ENCODE results near the gene MMP24. TPM values are rescaled to one million over a fixed set of nuclear protein-coding genes. Genes with fewer than 3 reads are reported as not detected.

Gene MMP24
- total and polyA plus RNA-seq, 2 of the 13 experiments (the other 11 are each of a cell fraction or from before 2014, with no cell fraction given) = 0.29 to 0.35 TPM

DNA sequence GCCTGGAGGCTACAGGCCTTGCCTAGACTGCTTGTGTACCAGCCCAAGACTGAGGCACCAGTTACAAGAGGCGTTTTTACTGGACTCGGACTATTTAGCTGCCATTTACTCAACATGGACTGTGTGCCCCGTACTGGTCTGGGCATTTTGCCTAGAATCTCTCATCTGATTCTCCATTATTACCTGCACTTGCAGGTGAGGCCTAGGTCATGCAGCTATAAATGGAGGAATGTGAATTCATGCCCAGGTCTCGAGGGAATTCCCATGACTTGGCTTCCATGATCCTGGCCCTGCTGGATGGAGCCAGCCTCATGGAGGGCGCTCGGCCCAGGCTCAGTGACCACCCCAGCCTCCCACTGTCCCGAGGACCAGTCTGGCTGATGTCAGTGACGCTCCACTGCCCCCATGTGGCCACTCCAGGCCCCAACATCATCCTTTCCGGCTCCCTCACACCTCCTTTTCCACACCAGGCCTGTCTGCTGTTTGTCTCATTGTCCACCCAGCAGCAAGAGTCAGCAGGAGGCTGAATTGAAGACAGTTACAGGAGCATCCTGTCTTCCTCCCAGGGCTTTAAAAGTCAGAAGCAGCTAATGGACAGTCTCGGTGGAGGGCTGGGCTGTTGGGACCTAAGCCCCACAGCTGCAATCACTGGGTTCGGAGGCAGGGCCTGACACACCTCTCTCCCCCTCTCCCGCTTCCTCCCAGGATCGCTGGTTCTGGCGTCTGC lies 42.7 kb downstream of the MMP24 start (continued):
- no peak for TF ChIP-seq ZFP36L2 (CRISPR knock-in tag; IDR thresholded peaks at IDR 0.05)
- TF ChIP-seq, protein P1, sequence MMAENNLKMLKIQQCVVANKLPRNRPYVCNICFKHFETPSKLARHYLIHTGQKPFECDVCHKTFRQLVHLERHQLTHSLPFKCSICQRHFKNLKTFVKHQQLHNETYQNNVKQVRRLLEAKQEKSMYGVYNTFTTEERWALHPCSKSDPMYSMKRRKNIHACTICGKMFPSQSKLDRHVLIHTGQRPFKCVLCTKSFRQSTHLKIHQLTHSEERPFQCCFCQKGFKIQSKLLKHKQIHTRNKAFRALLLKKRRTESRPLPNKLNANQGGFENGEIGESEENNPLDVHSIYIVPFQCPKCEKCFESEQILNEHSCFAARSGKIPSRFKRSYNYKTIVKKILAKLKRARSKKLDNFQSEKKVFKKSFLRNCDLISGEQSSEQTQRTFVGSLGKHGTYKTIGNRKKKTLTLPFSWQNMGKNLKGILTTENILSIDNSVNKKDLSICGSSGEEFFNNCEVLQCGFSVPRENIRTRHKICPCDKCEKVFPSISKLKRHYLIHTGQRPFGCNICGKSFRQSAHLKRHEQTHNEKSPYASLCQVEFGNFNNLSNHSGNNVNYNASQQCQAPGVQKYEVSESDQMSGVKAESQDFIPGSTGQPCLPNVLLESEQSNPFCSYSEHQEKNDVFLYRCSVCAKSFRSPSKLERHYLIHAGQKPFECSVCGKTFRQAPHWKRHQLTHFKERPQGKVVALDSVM (CRISPR knock-in tag; IDR thresholded peaks at IDR 0.05) = peak; percentile 80
- no peak for TF ChIP-seq MYNN (CRISPR knock-in tag; IDR thresholded peaks at IDR 0.05; ENCODE audit: low read depth)
- TF ChIP-seq SNAPC2 (CRISPR knock-in tag; IDR thresholded peaks at IDR 0.05) = no peak
- TF ChIP-seq, protein P2, sequence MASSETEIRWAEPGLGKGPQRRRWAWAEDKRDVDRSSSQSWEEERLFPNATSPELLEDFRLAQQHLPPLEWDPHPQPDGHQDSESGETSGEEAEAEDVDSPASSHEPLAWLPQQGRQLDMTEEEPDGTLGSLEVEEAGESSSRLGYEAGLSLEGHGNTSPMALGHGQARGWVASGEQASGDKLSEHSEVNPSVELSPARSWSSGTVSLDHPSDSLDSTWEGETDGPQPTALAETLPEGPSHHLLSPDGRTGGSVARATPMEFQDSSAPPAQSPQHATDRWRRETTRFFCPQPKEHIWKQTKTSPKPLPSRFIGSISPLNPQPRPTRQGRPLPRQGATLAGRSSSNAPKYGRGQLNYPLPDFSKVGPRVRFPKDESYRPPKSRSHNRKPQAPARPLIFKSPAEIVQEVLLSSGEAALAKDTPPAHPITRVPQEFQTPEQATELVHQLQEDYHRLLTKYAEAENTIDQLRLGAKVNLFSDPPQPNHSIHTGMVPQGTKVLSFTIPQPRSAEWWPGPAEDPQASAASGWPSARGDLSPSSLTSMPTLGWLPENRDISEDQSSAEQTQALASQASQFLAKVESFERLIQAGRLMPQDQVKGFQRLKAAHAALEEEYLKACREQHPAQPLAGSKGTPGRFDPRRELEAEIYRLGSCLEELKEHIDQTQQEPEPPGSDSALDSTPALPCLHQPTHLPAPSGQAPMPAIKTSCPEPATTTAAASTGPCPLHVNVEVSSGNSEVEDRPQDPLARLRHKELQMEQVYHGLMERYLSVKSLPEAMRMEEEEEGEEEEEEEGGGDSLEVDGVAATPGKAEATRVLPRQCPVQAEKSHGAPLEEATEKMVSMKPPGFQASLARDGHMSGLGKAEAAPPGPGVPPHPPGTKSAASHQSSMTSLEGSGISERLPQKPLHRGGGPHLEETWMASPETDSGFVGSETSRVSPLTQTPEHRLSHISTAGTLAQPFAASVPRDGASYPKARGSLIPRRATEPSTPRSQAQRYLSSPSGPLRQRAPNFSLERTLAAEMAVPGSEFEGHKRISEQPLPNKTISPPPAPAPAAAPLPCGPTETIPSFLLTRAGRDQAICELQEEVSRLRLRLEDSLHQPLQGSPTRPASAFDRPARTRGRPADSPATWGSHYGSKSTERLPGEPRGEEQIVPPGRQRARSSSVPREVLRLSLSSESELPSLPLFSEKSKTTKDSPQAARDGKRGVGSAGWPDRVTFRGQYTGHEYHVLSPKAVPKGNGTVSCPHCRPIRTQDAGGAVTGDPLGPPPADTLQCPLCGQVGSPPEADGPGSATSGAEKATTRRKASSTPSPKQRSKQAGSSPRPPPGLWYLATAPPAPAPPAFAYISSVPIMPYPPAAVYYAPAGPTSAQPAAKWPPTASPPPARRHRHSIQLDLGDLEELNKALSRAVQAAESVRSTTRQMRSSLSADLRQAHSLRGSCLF (CRISPR knock-in tag; IDR thresholded peaks at IDR 0.05; ENCODE audit: borderline replicate concordance) = no peak
- no peak for TF ChIP-seq TOE1 (CRISPR knock-in tag; IDR thresholded peaks at IDR 0.05)
- TF ChIP-seq ZNF660 (CRISPR knock-in tag; IDR thresholded peaks at IDR 0.05; ENCODE audit: borderline replicate concordance, low read depth) = no peak
- TF ChIP-seq ZNF382 (CRISPR knock-in tag; IDR thresholded peaks at IDR 0.05; ENCODE audit: borderline replicate concordance) = no peak
- no peak for TF ChIP-seq ZNF790 (CRISPR knock-in tag; IDR thresholded peaks at IDR 0.05; ENCODE audit: borderline replicate concordance)
- no peak for TF ChIP-seq ZNF761 (CRISPR knock-in tag; conservative IDR thresholded peaks at IDR 0.05)
- 0 out of 2 replicates have a peak, but pooled peaks have one; percentile 40 for TF ChIP-seq MIER3 (CRISPR knock-in tag; IDR thresholded peaks at IDR 0.05; ENCODE audit: borderline replicate concordance)
- no peak for TF ChIP-seq ZNF160 (CRISPR knock-in tag; IDR thresholded peaks at IDR 0.05)
- no peak for TF ChIP-seq NCOR1 (IDR thresholded peaks at IDR 0.05; ENCODE audit: borderline replicate concordance, low read length)
- TF ChIP-seq CBX5 (CRISPR knock-in tag; IDR thresholded peaks at IDR 0.05; ENCODE audit: borderline replicate concordance) = peak; percentile 59; the same call in 1 of the 2 replicates
- TF ChIP-seq ZBTB7B (CRISPR knock-in tag; IDR thresholded peaks at IDR 0.05) = no peak
- TF ChIP-seq FOXO1 (CRISPR knock-in tag; IDR thresholded peaks at IDR 0.05) = peak; percentile 39; the same call in 1 of the 2 replicates
- no peak for TF ChIP-seq SP140L (CRISPR knock-in tag; IDR thresholded peaks at IDR 0.05; ENCODE audit: borderline replicate concordance)
- no peak for TF ChIP-seq PRPF4 (IDR thresholded peaks at IDR 0.05; ENCODE audit: low read depth, low read length, poor library complexity, severe bottlenecking)
- peak; percentile 22; the same call in 1 of the 2 replicates for TF ChIP-seq MAZ (IDR thresholded peaks at IDR 0.05; ENCODE audit: borderline replicate concordance, low read depth, low read length)
- no peak for TF ChIP-seq MAZ (CRISPR knock-in tag; IDR thresholded peaks at IDR 0.05; ENCODE audit: low read depth)
- peak; percentile 87; the same call in 1 of the 2 replicates for TF ChIP-seq ERF (CRISPR knock-in tag; IDR thresholded peaks at IDR 0.05)
- TF ChIP-seq ATF7 (IDR thresholded peaks at IDR 0.05) = no peak
- TF ChIP-seq ATF7 (CRISPR knock-in tag; IDR thresholded peaks at IDR 0.05) = no peak

All from HepG2 (cell line).